Measurements from ENCODE around the gene GALM.
"Not testable (repeated sequence)": the region's sequence is repeated elsewhere in the genome, so short reads cannot be mapped to it uniquely, and the experiment has no call there.

DNA sequence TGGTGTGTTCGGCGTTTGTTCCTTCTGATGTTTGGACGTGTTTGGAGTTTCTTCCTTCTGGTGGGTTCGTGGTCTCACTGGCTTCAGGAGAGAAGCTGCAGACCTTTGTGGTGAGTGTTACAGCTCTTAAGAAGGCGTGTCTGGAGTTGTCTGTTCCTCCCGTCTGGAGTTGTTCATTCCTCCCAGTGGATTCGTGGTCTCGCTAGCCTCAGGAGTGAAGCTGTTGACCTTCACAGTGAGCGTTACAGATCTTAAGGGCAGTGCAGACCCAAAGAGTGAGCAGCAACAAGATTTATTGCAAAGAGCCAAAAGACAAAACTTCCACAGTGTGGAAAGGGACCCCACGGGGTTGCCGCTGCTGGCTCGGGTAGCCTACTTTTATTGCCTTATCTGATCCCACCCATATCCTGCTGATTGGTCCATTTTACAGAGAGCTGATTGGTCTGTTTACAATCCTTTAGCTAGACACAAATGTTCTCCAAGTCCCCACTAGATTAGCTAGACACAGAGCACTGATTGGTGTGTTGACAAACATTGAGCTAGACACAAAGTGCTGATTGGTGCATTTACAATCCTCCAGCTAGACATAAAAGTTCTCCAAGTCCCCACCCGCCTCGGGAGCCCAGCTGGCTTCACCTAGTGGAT lies 23.4 kb upstream of the GALM start:
- TF ChIP-seq POLR2A (IDR thresholded peaks at IDR 0.05; ENCODE audit: low read length); GATA1 (IDR thresholded peaks at IDR 0.05; ENCODE audit: low read depth, low read length): not testable (repeated sequence)
